ENCODE data around the gene DCBLD2. TPM values are rescaled to one million over a fixed set of nuclear protein-coding genes. Genes with fewer than 3 reads are reported as not detected.
"Not testable (repeated sequence)": the region's sequence is repeated elsewhere in the genome, so short reads cannot be mapped to it uniquely, and the experiment has no call there.

The DCBLD2 gene
- total RNA-seq, 3 donors from 2014 or later = 27.2 to 46.7 (median 29.6) TPM

- H3K27ac ChIP-seq = no peak overlapping the region
- H3K36me3 ChIP-seq = no peaks in the 10 kb centered on the region
- H3K27me3 ChIP-seq = no peaks in the 10 kb centered on the region
- TF ChIP-seq CTCF (IDR thresholded peaks at IDR 0.05) (no peak), POLR2A (IDR thresholded peaks at IDR 0.05) (no peak), POLR2AphosphoS5 (IDR thresholded peaks at IDR 0.05) (no peak)
- intact Hi-C loops (cut with DNase I; ENCODE audit: low total_unique reads) = no loop called here
- H3K9me3 ChIP-seq = no peaks in the 10 kb centered on the region
- no peaks in the 10 kb centered on the region for H3K4me1 ChIP-seq
- no peak for DNase-seq (ENCODE audit: low spot score in 2 of 2)
- H3K4me3 ChIP-seq = no peak overlapping the region
These were observed 55.4 kb downstream of the DCBLD2 start for GRCh38 chr3:98846101-98846500.

- intact Hi-C loops (cut with DNase I; ENCODE audit: low total_unique reads) = no loop called here
- Histone ChIP-seq H3K36me3 (no peaks in the 10 kb centered on the region), H3K27ac (no peak overlapping the region), H3K4me1 (no peaks in the 10 kb centered on the region), H3K9me3 (no peaks in the 10 kb centered on the region), H3K4me3 (no peak overlapping the region), H3K27me3 (no peaks in the 10 kb centered on the region)
- DNase-seq (ENCODE audit: low spot score in 2 of 2) = no peak
- no peak for TF ChIP-seq POLR2AphosphoS5 (IDR thresholded peaks at IDR 0.05)
- no peak for TF ChIP-seq CTCF (IDR thresholded peaks at IDR 0.05)
- TF ChIP-seq POLR2A (IDR thresholded peaks at IDR 0.05) = no peak
These were observed 58.1 kb downstream of the DCBLD2 start for GRCh38 chr3:98843266-98843959.

GRCh38 chr3:98839846-98840245 lies 61.6 kb downstream of the DCBLD2 start:
- intact Hi-C loops (cut with DNase I; ENCODE audit: low total_unique reads) = no loop called here

GRCh38 chr3:98831060-98831459 lies 70.4 kb downstream of the DCBLD2 start:
- intact Hi-C loops (cut with DNase I; ENCODE audit: low total_unique reads); H3K36me3 ChIP-seq; H3K4me1 ChIP-seq; H3K4me3 ChIP-seq; H3K27me3 ChIP-seq; H3K27ac ChIP-seq; DNase-seq (ENCODE audit: low spot score in 2 of 2); H3K9me3 ChIP-seq: not testable (repeated sequence)

More at GRCh38 chr3:98839846-98840245, 61.6 kb downstream of the DCBLD2 start:
- TF ChIP-seq POLR2AphosphoS5 (IDR thresholded peaks at IDR 0.05) = no peak
- TF ChIP-seq POLR2A (IDR thresholded peaks at IDR 0.05) = no peak
- TF ChIP-seq CTCF (IDR thresholded peaks at IDR 0.05) = no peak
- no peaks in the 10 kb centered on the region for H3K9me3 ChIP-seq
- H3K4me1 ChIP-seq = no peaks in the 10 kb centered on the region
- no peaks in the 10 kb centered on the region for H3K36me3 ChIP-seq
- H3K27ac ChIP-seq = no peak overlapping the region
- no peak for DNase-seq (ENCODE audit: low spot score in 2 of 2)
- H3K27me3 ChIP-seq = no peaks in the 10 kb centered on the region
- H3K4me3 ChIP-seq = no peak overlapping the region

GRCh38 chr3:98829246-98829832 lies 72.2 kb downstream of the DCBLD2 start:
- H3K4me1 ChIP-seq = no peaks in the 10 kb centered on the region
- H3K27ac ChIP-seq = no peak overlapping the region
- H3K36me3 ChIP-seq = no peaks in the 10 kb centered on the region
- H3K27me3 ChIP-seq = no peaks in the 10 kb centered on the region
- H3K4me3 ChIP-seq = no peak overlapping the region
- no peak for TF ChIP-seq CTCF (IDR thresholded peaks at IDR 0.05)
- TF ChIP-seq POLR2AphosphoS5 (IDR thresholded peaks at IDR 0.05) = no peak
- TF ChIP-seq POLR2A (IDR thresholded peaks at IDR 0.05) = no peak
- intact Hi-C loops (cut with DNase I; ENCODE audit: low total_unique reads) = no loop called here
- no peak for DNase-seq (ENCODE audit: low spot score in 2 of 2)
- H3K9me3 ChIP-seq = peaks cover 0 to 6% of the 10 kb centered on the region in 2 donors
